ENCODE data around the gene SORL1-AS1.

SORL1-AS1 gene

GRCh38 chr11:121420398-121420797 lies 32.4 kb downstream of the SORL1-AS1 start:
- Histone ChIP-seq H3K36me3 (replicated peaks) (no peaks in the 10 kb centered on the region), H3K27ac (no peak overlapping the region), H3K27me3 (replicated peaks) (no peaks in the 10 kb centered on the region), H3K4me3 (ENCODE audit: low read depth, low read length) (no peak overlapping the region)
- in situ Hi-C loops (cut with HindIII; ENCODE audit: low pct_ligation_motif_present, low sequenced_read_pairs) = no loop called here
- TF ChIP-seq CTCF (IDR thresholded peaks at IDR 0.05; ENCODE audit: low read depth, low read length, missing control alignments) = no peak
- no peak for DNase-seq

GRCh38 chr11:121419836-121420235 lies 32.9 kb downstream of the SORL1-AS1 start:
- no peak for TF ChIP-seq CTCF (IDR thresholded peaks at IDR 0.05; ENCODE audit: low read depth, low read length, missing control alignments)
- no peak overlapping the region for H3K27ac ChIP-seq
- no peak overlapping the region for H3K4me3 ChIP-seq (ENCODE audit: low read depth, low read length)
- in situ Hi-C loops (cut with HindIII; ENCODE audit: low pct_ligation_motif_present, low sequenced_read_pairs) = no loop called here
- H3K27me3 ChIP-seq (replicated peaks) = no peaks in the 10 kb centered on the region
- no peaks in the 10 kb centered on the region for H3K36me3 ChIP-seq (replicated peaks)
- no peak for DNase-seq

GRCh38 chr11:121418625-121419114 lies 34.1 kb downstream of the SORL1-AS1 start:
- in situ Hi-C loops (cut with HindIII; ENCODE audit: low pct_ligation_motif_present, low sequenced_read_pairs) = no loop called here
- TF ChIP-seq CTCF (IDR thresholded peaks at IDR 0.05; ENCODE audit: low read depth, low read length, missing control alignments) = no peak
- Histone ChIP-seq H3K36me3 (replicated peaks) (no peaks in the 10 kb centered on the region), H3K4me3 (ENCODE audit: low read depth, low read length) (no peak overlapping the region), H3K27ac (no peak overlapping the region), H3K27me3 (replicated peaks) (no peaks in the 10 kb centered on the region)
- DNase-seq = no peak

- Histone ChIP-seq H3K27me3 (replicated peaks) (no peaks in the 10 kb centered on the region), H3K36me3 (replicated peaks) (no peaks in the 10 kb centered on the region), H3K4me3 (ENCODE audit: low read depth, low read length) (no peak overlapping the region), H3K27ac (no peak overlapping the region)
- no peak for DNase-seq
- in situ Hi-C loops (cut with HindIII; ENCODE audit: low pct_ligation_motif_present, low sequenced_read_pairs) = no loop called here
- TF ChIP-seq CTCF (IDR thresholded peaks at IDR 0.05; ENCODE audit: low read depth, low read length, missing control alignments) = no peak
Measured at GRCh38 chr11:121417607-121418006, 35.2 kb downstream of the SORL1-AS1 start.

- H3K36me3 ChIP-seq (replicated peaks) = no peaks in the 10 kb centered on the region
- in situ Hi-C loops (cut with HindIII; ENCODE audit: low pct_ligation_motif_present, low sequenced_read_pairs) = no loop called here
- H3K4me3 ChIP-seq (ENCODE audit: low read depth, low read length) = no peak overlapping the region
- no peaks in the 10 kb centered on the region for H3K27me3 ChIP-seq (replicated peaks)
- peak; percentile 22 for DNase-seq
- no peak overlapping the region for H3K27ac ChIP-seq
- no peak for TF ChIP-seq CTCF (IDR thresholded peaks at IDR 0.05; ENCODE audit: low read depth, low read length, missing control alignments)
Measured at GRCh38 chr11:121417055-121417551, 35.7 kb downstream of the SORL1-AS1 start.

GRCh38 chr11:121415856-121416255 lies 36.9 kb downstream of the SORL1-AS1 start:
- Histone ChIP-seq H3K27me3 (replicated peaks) (no peaks in the 10 kb centered on the region), H3K4me3 (ENCODE audit: low read depth, low read length) (no peak overlapping the region), H3K27ac (no peak overlapping the region), H3K36me3 (replicated peaks) (no peaks in the 10 kb centered on the region)
- in situ Hi-C loops (cut with HindIII; ENCODE audit: low pct_ligation_motif_present, low sequenced_read_pairs) = no loop called here
- DNase-seq = no peak
- no peak for TF ChIP-seq CTCF (IDR thresholded peaks at IDR 0.05; ENCODE audit: low read depth, low read length, missing control alignments)

All from brain microvascular endothelial cell (primary cell).